CD4-positive, alpha-beta T cell treated with Interleukin-10 for 1 hour (primary cell): ENCODE data around the gene ELP1.
"Not testable (repeated sequence)": the region's sequence is repeated elsewhere in the genome, so short reads cannot be mapped to it uniquely, and the experiment has no call there.

Experiments used
- DNase-seq: peaks from one replicate; pipeline ENCODE4 v3.0.0-alpha.2; 2020

The ELP1 gene

GRCh38 chr9:108852079-108852478, 81.8 kb downstream of the ELP1 start:
- DNase-seq = no peak

- DNase-seq = no peak
Measured at GRCh38 chr9:108851138-108851537, 82.8 kb downstream of the ELP1 start.

- no peak for DNase-seq
Measured at GRCh38 chr9:108850293-108850897, 83.5 kb downstream of the ELP1 start.

- DNase-seq = not testable (repeated sequence)
Measured at GRCh38 chr9:108848296-108848695, 85.6 kb downstream of the ELP1 start.

- no peak for DNase-seq
Measured at GRCh38 chr9:108845947-108846346, 88.0 kb downstream of the ELP1 start.

- no peak for DNase-seq
Measured at GRCh38 chr9:108845507-108845906, 88.4 kb downstream of the ELP1 start.

GRCh38 chr9:108844856-108845255, 89.1 kb downstream of the ELP1 start:
- no peak for DNase-seq

GRCh38 chr9:108844391-108844790, 89.5 kb downstream of the ELP1 start:
- no peak for DNase-seq

- DNase-seq = no peak
Measured at GRCh38 chr9:108842610-108843295, 91.2 kb downstream of the ELP1 start.

- DNase-seq = not testable (repeated sequence)
Measured at GRCh38 chr9:108839561-108839960, 94.4 kb downstream of the ELP1 start.

GRCh38 chr9:108838017-108838416, 95.9 kb downstream of the ELP1 start:
- no peak for DNase-seq

- no peak for DNase-seq
Measured at GRCh38 chr9:108837530-108837929, 96.4 kb downstream of the ELP1 start.

- no peak for DNase-seq
Measured at GRCh38 chr9:108836781-108837180, 97.1 kb downstream of the ELP1 start.

- no peak for DNase-seq
Measured at GRCh38 chr9:108836319-108836718, 97.6 kb downstream of the ELP1 start.

GRCh38 chr9:108835831-108836230, 98.1 kb downstream of the ELP1 start:
- no peak for DNase-seq

- DNase-seq = no peak
Measured at GRCh38 chr9:108834959-108835665, 98.8 kb downstream of the ELP1 start.

- DNase-seq = no peak
Measured at GRCh38 chr9:108832179-108832500, 101.8 kb downstream of the ELP1 start.

GRCh38 chr9:108831496-108832178, 102.3 kb downstream of the ELP1 start:
- no peak for DNase-seq

GRCh38 chr9:108830272-108830671, 103.7 kb downstream of the ELP1 start:
- no peak for DNase-seq

- DNase-seq = no peak
Measured at GRCh38 chr9:108823829-108824228, 110.1 kb downstream of the ELP1 start.
